ENCODE results near the gene CASKIN2.

The CASKIN2 gene, protein sequence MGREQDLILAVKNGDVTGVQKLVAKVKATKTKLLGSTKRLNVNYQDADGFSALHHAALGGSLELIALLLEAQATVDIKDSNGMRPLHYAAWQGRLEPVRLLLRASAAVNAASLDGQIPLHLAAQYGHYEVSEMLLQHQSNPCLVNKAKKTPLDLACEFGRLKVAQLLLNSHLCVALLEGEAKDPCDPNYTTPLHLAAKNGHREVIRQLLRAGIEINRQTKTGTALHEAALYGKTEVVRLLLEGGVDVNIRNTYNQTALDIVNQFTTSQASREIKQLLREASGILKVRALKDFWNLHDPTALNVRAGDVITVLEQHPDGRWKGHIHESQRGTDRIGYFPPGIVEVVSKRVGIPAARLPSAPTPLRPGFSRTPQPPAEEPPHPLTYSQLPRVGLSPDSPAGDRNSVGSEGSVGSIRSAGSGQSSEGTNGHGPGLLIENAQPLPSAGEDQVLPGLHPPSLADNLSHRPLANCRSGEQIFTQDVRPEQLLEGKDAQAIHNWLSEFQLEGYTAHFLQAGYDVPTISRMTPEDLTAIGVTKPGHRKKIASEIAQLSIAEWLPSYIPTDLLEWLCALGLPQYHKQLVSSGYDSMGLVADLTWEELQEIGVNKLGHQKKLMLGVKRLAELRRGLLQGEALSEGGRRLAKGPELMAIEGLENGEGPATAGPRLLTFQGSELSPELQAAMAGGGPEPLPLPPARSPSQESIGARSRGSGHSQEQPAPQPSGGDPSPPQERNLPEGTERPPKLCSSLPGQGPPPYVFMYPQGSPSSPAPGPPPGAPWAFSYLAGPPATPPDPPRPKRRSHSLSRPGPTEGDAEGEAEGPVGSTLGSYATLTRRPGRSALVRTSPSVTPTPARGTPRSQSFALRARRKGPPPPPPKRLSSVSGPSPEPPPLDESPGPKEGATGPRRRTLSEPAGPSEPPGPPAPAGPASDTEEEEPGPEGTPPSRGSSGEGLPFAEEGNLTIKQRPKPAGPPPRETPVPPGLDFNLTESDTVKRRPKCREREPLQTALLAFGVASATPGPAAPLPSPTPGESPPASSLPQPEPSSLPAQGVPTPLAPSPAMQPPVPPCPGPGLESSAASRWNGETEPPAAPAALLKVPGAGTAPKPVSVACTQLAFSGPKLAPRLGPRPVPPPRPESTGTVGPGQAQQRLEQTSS (N-terminal part only)

DNA sequence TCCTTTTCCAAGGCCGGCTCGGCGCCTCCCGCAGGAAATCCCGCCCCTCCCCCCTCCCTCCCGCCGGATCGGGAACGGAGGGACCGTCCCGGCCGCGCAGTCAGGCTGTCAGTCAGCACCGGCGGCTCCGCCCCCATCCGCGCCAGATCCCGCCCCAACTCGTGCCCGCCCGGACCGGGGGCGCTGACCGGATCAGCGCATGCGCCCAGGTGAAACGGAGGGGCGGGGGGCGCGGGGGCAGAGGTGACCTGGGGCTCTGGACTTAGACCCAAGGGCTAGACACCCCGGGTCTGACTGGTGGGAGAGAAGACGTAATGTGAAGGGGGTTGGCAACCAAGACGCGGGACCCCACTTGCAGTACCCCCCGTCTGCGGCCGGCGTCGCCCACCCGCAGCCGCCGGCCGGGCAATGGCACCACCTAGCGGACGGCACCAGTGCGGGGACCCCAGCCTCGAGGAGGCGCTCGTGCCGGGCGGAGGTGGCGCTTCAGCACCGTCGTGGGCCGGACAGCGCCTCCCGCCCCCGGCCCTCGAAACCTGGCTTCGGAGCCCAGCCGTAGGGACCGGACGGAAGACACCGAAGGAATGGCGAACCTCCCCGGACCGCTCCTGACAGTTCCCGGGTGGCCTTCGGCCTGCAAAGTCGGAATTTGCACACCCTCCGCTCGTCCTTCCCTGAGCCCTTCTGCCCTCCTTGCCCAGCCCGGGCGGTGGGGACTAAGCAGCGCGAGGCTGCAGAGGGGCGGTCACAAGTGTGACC lies at the start of gene CASKIN2:
CASKIN2 (minus strand) TSS at position 42 of the 759 bp plus-strand sequence. CDS start 1,733 bp downstream, outside the sequence.
- peak; percentile 95 for DNase-seq

DNA sequence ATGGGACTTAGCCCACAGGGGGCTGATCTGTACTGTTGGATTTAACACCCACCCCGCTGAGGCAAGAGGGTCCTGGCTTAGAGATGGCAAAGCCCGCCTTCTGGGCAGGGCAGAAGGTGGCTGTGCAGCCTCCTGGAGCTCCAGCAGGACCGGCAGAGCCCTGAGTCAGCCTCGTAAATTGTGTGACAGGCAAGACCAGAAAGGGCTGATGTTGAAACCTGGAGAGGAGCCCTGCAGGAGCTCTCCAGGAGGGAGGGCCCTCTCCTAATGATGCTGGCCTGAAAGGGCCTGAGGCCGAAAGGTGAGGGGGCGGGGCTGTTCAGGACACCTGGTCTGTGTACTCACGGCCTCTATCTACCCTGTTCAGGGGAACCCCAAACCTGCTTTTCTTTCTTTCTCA lies 49.7 kb upstream of the CASKIN2 start:
- no peak for DNase-seq

DNA sequence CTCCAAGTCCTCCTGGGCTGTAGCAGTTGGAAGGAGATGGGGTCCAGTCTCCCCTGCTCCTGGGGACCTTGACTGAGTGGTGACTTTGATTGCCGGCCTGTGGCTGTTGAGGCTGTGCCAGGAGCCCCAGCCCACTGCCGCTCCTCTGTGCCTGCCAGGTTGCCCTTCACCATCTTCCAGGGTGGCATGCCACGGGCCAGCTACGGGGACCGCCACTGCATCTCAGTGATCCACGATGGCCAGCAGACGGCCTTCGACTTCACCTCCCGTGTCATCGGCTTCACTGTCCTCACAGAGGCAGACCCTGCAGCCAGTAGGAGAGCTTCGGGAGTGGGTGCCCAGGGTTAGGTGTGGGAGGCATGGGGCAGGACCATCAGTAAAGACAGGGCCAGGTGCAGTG lies 48.9 kb upstream of the CASKIN2 start:
- no peak for DNase-seq

DNA sequence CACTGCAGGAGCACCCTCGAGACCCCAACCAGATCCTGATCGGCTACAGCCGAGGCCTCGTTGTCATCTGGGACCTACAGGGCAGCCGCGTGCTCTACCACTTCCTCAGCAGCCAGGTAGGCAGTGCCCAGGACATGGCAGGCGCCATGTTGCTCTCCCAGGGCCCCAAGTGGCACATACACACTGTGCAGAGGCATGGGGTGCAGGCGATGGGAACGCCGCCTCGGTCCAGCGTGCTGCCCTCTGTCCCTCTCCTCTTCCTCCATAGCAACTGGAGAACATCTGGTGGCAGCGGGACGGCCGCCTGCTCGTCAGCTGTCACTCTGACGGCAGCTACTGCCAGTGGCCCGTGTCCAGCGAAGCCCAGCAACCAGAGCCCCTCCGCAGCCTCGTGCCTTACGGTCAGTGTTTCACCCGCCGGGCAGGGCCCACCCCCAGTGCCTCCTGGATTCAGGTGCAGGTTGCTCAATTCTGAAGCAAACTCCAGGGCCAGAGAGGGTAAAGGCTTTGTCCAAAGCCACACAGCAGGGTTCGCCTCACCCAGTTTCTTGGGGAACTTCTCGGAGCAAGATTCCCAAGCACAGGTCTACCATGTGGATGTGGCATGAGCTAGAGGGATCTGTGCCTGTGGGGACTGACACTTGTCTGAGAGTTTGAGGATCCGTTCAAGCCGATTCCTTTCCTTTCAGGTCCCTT lies 47.9 kb upstream of the CASKIN2 start:
- DNase-seq, result no peak

DNA sequence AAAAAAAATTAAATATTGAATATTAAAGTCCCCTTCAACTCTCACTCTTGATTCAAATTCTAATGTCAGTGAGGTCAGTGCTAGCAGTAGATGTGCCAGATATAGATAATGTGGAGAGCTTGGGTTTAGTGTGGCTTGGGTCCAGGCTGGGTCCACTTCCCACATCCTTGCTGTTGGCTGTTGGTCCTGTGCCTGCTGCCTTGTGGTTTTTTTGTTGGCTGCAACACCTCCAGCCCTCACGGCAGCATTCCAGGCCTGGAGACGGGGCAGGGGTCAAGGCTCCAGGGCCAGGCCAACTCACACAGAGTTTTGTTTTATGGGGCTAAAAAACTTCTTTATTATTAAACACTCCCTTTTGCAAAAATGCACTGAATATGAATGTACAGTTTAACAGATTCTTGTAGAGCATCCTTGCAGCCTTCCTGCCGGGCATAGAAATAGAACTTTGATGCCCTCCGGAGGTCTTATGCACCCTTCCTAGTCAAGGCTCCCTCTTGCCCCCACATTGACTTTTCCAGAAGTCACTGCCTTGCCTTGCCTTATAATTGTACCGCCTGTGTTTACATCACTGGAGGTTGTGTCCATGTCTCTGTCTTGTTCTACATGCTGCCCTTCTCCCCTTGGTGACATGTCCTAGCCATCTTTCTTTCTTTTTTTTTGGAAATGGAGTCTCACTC lies 46.7 kb upstream of the CASKIN2 start:
- no peak for DNase-seq

DNA sequence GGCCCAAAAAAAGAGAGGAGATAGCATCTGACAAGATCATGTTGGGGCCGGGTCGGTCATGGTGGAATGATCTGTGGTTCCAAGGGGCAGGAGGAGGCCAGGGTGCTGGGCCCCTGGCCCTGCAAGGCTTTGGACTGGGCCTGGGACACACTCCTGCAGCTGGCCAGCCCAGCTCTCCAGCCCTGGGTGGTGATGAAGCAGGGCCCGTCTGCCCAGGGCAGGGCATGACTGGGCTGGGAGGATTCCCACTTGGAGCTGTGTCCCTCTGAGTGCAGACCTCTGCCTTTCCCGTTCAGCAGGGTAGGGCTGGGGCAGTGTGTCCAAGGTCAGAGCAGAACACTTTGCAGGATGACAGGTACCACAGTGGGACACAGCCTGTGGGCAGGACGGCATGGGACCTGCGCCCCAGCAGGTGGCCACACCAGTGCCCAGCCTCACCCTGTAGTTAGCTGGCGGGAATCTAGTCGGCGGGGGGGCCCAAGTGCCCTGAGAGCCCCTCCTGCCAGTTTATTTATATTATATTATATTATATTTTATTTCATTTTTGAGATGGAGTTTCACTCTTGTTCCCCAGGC lies 44.7 kb upstream of the CASKIN2 start:
- no peak for DNase-seq

DNA sequence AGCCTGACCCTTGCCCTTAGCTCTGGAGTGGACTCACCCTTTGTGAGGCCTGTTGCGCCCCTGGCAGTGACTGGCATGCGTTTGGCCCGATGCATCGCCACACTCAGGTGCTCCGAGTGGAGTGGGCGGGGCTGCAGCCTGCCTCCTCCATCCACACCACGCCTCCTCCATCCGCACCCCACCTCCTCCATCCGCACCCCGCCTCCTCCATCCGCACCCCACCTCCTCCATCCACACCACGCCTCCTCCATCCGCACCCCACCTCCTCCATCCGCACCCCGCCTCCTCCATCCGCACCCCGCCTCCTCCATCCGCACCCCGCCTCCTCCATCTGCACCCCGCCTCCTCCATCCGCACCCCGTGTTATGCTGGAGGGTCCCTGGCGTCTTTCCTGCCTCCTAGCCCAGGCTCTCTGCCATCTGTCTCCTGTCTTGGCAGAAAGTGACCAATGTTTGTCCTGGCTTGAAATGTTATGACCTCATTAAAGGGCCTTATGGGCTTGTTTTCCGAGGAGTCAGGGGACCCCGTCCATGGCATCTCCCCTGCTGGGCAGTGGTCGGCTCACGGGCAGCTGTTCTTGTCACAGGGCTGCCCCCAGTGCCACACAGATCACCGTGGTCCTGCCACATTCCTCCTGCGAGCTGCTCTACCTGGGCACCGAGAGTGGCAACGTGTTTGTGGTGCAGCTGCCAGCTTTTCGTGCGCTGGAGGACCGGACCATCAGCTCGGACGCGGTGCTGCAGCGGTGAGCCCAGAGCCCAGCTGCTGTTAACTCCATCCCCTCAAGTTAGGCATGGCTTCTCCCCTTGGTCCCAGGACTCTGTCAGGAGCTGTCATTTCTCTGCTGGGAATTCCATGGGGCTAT lies 43.6 kb upstream of the CASKIN2 start:
- DNase-seq, result no peak

DNA sequence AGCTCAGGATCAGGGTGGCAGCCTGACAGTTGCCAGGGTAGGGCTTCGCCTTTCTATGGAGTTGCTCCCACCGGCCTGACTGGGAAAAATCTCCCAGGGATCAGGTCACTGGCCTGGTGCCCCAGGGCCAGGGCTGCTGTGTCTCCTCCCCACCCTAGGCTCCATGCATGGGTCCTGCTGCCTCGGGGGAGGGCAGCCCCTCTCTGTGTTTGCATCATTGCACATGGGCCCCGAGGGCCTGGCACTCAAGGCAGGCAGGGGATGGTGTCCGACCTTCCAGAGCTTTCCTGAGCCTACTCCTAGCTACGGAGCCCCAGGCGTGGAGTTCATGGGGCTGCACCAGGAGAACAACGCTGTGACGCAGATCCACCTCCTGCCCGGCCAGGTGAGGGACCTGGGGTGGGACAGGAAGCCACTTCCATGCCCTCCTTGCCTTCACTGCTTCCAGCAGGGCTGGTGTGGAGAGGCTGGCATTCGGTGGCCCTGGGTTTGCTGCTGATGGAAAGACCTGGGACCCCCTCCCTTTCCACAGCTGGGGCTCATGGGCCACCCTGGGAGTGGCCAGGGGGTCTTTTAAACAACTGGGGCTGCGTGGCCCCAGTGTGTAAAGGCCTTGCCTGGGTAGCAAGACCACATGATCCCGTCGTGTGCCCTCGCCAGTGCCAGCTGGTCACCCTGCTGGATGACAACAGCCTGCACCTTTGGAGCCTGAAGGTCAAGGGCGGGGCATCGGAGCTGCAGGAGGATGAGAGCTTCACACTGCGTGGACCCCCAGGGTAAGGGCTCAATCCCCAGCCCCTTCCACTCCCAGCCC lies 42.7 kb upstream of the CASKIN2 start:
- DNase-seq, result peak; percentile 63

DNA sequence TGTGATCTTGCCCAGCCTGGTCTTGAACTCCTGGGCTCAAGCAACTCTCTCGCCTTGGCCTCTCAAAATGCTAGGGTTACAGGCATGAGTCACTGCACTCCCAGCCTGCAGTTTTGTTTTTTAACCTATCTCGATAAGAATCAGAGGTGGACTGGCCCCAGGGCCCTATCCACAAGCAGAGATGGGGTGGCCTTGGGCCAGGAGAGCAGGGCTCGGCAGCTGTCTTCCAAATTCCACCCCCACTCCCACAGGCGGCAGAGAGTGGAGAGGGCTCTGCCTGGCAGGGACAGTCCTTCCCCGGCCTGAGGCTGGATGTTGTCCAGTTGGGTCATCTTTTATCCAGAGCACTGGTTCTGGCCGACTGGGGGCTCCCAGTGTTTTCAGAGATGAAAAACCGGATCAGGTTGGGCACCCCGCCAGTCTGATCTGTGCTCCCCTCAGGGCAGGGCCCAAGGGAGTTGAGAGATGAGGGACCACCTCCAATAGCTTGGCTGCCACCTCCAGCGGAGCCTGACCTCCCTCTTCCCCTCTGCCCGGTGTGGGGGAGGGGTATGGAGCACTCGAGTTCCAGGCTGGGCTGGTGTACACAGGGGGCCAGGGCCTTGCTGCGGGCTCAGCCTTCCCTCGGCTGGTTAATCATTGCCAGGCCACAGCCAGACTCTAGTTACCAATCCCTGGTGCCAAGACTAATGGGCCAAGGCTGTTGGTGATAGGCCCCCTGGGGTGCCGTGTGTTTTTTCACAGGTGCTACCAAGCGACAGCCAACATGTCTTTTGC lies 41.9 kb upstream of the CASKIN2 start:
- peak; percentile 78 for DNase-seq

DNA sequence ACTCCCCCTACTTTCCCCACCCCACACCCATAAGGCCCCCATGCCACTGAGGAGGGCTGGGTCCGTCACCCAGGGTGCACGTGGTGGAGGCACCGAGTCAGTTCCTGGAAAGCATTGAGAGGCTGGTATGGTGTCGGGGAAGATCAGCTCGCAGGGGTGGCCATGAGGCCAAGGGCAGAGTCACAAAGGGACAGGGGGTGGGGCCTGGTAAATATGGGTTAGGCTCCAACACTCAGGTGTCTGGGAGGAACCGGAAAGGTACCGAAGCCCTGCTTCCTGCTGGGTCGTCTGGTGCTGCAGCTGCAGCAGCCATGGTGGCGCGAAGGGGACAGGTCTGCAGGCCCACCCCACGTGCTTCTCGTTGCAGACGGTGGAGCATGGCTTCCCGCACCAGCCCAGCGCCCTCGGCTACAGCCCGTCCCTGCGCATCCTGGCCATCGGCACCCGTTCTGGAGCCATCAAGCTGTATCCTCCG lies 40.4 kb upstream of the CASKIN2 start:
- DNase-seq, result no peak

DNA sequence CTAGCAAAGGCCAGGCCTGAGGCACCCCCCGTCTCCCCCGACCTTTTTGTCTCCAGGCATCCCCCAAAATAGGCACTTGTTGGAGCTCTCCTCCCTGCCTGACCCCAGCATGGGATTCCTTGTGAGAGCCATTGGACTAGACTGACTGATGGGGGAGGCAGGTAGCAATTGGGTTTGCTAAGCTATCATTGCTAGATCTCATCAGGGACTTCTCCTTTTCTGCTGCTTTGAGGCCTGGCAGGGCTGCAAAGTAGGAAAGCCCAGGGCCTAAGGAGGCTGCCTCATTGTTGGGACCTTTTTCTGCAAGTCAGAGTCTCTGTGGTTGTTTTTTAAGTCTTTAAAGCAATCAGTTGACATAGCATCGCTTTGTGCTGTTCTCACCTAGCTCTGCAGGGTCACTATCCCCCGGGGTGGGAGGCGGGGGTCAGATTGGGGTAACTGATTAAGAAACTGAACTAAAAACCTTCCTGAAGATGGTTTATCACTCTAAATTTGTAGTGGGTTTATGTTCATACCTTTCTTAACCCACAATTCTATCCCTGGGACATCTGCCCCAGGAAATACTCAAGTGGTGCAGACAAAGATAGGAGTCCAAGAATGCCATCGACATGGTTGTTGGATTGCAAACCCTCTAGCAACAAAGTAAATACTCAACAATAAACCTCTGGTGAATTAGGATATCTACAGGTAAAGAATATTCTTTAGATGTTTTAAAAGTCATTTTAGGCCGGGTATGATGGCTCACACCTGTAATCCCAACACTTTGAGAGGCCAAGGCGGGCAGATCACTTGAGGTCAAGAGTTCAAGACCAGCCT lies 38.2 kb upstream of the CASKIN2 start:
- DNase-seq, result no peak

DNA sequence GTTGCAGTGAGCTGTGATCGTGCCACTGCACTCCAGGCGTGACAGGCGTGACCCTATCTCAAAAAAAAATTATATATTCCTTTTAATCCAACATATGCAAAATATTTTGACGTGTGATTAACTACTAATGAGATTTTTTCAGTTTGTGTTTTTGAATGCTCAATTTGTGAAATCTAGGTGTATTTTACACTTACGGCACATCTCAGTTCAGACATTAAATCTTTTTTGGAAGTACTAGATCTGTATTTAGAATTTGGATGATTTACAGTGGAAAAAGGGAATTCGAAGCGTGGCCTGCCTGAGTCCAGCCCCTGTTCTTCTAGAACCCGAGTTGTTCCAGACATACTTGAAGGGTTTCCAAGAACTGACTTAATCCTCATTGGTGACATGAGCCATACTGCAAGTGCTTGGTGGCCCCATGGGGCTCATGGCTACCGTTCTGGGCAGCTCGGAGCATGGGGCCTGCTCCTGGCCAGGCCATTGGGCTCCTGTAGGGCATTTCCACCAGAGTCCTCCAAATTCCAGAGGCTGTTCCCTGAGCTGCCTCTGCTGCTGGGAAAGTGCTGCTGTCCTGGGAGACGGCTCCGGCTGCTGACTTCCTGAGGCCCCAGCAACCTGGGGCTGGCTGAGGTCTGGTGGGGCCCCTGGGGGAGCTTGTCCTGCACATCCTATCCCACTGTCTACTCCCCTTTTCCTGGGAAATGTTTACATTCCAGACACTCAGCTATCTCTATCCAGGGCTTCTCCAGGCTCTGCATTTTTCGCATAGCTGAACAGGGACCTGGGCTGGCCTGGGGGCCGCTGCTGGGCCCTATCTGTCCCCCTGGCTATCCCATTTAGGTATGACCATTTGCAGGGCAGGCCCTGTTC lies 37.3 kb upstream of the CASKIN2 start:
- DNase-seq, result no peak

DNA sequence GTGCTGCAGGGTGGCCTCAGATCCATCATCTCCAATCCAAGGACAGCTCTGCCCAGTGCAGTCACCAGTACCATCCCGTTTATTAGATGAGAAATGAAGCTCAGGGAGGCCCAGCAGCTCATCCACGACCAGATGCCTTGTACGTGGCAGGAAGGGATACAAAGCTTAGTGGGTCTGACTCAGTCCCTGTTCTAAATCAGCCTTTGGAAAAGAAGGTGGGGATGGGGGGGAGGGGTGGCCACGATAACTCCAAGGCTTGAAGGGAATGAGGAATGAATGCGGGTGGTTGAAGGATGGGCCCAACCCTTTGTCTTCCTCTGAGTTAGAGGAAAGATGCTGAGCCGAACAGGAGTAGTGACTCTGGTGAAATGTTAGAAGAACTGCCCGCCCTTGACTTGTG lies 35.9 kb upstream of the CASKIN2 start:
- no peak for DNase-seq

DNA sequence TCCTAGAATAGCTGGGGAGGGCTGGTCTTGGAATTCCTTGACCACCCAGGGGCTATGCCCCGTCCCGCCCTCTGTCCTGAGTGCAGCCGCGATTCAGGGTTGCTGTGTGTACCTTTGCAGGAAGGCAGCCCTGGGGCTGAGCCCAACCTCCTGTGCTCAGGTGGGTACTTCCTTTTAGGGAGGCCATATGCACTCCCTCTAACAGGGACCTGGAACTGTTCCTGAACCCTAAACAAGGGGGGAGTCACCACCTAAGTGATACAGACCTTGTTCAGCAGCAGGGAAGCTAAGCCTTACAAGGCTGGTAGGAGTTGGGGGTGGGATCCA lies 34.8 kb upstream of the CASKIN2 start:
- no peak for DNase-seq

DNA sequence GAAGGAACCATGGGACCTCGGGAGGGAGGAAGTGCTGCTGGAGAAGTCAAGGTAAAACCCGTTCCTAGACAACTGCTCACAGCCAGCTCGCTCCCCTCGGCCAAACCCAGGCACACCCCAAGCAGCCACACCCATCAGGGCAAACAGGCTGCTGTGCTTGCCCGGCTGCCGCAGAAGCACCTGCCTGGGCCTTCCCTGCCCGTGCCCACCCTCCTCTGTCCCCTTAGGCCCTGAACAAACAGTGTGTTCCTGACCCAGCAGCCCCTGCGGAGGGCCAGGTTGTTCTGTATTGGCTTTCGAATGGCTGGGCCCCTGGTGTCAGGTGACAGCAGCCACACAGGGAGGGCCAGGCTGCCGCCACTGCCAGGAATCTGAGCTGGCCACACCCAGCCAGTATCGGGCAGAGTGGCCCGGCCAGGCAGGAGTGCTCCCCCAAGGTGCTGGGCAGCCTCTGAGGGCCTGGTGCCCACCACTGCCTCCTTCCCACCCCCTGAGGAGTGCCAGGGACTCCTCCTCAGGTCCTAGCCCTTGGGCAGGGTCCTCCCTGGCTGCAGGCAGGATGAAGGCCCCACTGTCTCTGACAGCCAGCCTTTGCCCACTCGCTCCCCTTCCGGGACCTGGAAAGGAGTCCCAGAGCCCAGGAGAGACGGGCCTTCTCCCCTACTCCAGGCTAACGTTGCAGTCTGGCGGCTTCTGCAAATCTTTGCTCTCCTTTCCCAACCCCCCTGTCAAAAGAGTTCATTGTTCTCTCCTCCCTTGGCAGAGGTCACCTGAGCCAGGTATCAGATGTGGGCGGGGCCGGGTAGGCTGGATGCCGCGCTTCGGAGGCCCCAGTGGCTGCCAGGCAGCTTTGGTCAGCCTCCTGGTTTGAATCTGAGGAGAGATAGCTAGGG lies 34.2 kb upstream of the CASKIN2 start:
- no peak for DNase-seq
